Osteocyte (in vitro differentiated cells): ENCODE results near the gene STK11IP. TPM values are rescaled to one million over a fixed set of nuclear protein-coding genes. Genes with fewer than 3 reads are reported as not detected.

Source experiments
- DNase-seq: peaks from one replicate; pipeline ENCODE4 v3.0.0; 2021; ENCODE audit warnings: mixed read lengths; ENCODE audit not compliant: unreplicated experiment; ENCODE audit errors: extremely low spot score
- H3K27ac Mint-ChIP-seq: one replicate; pipeline ENCODE4 v1.8.0; 2021; ENCODE audit warnings: mild to moderate bottlenecking, mixed read lengths; ENCODE audit not compliant: unreplicated experiment
- H3K27me3 Mint-ChIP-seq: one replicate; pipeline ENCODE4 v1.8.0; 2021; ENCODE audit warnings: mixed read lengths; ENCODE audit not compliant: unreplicated experiment
- H3K36me3 Mint-ChIP-seq: one replicate; pipeline ENCODE4 v1.8.0; 2021; ENCODE audit warnings: mixed read lengths; ENCODE audit not compliant: unreplicated experiment
- H3K4me1 Mint-ChIP-seq: one replicate; pipeline ENCODE4 v1.8.0; 2021; ENCODE audit warnings: mixed read lengths; ENCODE audit not compliant: unreplicated experiment
- H3K4me3 Mint-ChIP-seq: one replicate; pipeline ENCODE4 v1.8.0; 2021; ENCODE audit warnings: mild to moderate bottlenecking, moderate library complexity, mixed read lengths; ENCODE audit not compliant: unreplicated experiment
- H3K9me3 Mint-ChIP-seq: one replicate; pipeline ENCODE4 v1.8.0; 2021; ENCODE audit warnings: mixed read lengths; ENCODE audit not compliant: unreplicated experiment
- CTCF ChIP-seq: fragments of 200-600 bp; sonication (generic); IDR thresholded peaks from 2 replicates; pipeline ENCODE4 v1.5.0; 2021; ENCODE audit warnings: antibody characterized with exemption, mild to moderate bottlenecking, moderate library complexity
- total RNA-seq: library from RNA; stranded (reverse); gene quantifications from 2 replicates; pipeline ENCODE4 v1.2.1, GENCODE V29; 2021

The STK11IP gene
- total RNA-seq, 1 donor from 2014 or later = 42.7 TPM

DNA sequence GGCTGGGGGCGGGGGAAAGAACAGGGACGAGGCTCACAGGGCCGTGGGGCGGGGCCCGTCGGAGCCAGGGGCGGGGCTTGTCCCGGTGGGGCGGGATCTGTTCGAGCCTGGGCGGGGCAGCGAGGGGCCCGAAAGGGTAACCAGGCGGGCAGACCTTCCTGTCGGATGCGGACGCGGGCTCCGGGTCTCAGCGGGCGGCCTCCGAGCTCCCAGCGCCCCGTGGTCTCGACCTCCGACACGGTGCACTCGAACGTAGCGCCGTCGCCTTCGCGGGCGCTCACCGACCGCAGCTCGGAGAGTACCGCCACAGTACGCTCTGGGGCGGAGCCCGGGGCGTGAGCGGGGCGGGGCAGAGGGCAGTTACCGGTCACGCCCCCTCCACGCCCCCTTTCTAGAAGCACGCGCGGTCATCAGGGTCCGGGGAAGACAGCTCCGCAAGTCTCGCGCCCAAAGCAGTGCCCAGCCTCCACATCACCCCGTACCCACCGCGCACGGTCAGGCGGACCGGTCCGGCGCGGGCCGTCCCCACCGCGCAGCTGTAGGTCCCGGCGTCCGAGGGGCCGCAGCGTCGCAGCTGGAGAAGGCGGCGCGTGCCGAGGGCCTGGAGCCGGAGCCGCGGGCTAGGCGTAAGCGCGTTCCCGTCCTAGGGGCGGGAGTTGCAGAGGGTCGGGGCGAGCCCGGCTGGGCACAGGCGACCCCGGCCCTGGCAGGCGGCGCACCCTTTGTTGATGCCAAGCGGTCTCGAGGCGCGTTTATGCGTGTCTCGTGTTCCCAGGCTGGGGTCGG is 45.1 kb upstream of the STK11IP start:
- Mint-ChIP-seq H3K27me3 (no peaks in the 10 kb centered on the region), H3K4me1 (peaks cover 15% of the 10 kb centered on the region), H3K27ac (no peak overlapping the region), H3K36me3 (peaks cover 4% of the 10 kb centered on the region), H3K9me3 (no peaks in the 10 kb centered on the region), H3K4me3 (peak overlapping the region; percentile 76)
- DNase-seq = peak; percentile 95
- TF ChIP-seq CTCF = no peak

DNA sequence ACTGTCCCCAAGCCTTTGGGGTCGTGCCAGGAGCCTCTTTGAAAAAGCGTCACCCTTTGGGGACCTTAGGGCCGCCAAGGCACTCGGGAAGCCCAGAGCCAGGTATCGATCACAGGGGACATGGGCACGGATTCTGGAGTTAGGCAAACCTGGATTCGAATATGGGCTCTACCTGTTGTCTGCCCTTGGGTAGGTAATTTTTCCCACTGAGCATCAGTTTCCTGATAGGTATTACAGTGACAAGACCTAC is 44.6 kb upstream of the STK11IP start:
- no peak overlapping the region for H3K27ac Mint-ChIP-seq
- H3K9me3 Mint-ChIP-seq = no peaks in the 10 kb centered on the region
- no peak for TF ChIP-seq CTCF
- peak overlapping the region; percentile 60 for H3K4me3 Mint-ChIP-seq
- H3K36me3 Mint-ChIP-seq = peaks cover 4% of the 10 kb centered on the region
- no peaks in the 10 kb centered on the region for H3K27me3 Mint-ChIP-seq
- H3K4me1 Mint-ChIP-seq = peaks cover 15% of the 10 kb centered on the region
- DNase-seq = no peak

GRCh38 chr2:219553463-219553963 is 44.1 kb upstream of the STK11IP start:
- Mint-ChIP-seq H3K9me3 (no peaks in the 10 kb centered on the region), H3K4me3 (peak overlapping the region; percentile 60), H3K27me3 (no peaks in the 10 kb centered on the region), H3K27ac (no peak overlapping the region), H3K36me3 (peaks cover 3% of the 10 kb centered on the region), H3K4me1 (peaks cover 15% of the 10 kb centered on the region)
- DNase-seq = no peak
- TF ChIP-seq CTCF = no peak

GRCh38 chr2:219554350-219554749 is 43.3 kb upstream of the STK11IP start:
- Mint-ChIP-seq H3K9me3 (no peaks in the 10 kb centered on the region), H3K36me3 (peaks cover 5% of the 10 kb centered on the region), H3K4me1 (peaks cover 15% of the 10 kb centered on the region), H3K27me3 (no peaks in the 10 kb centered on the region), H3K27ac (no peak overlapping the region), H3K4me3 (no peak overlapping the region)
- TF ChIP-seq CTCF = no peak
- no peak for DNase-seq

- no peak overlapping the region for H3K4me3 Mint-ChIP-seq
- H3K27me3 Mint-ChIP-seq = no peaks in the 10 kb centered on the region
- H3K36me3 Mint-ChIP-seq = peaks cover 5% of the 10 kb centered on the region
- DNase-seq = no peak
- H3K4me1 Mint-ChIP-seq = peaks cover 13% of the 10 kb centered on the region
- H3K27ac Mint-ChIP-seq = no peak overlapping the region
- TF ChIP-seq CTCF = no peak
- no peaks in the 10 kb centered on the region for H3K9me3 Mint-ChIP-seq
Measured at GRCh38 chr2:219555956-219556355, 41.7 kb upstream of the STK11IP start.
